ENCODE results near the gene LIF.

LIF gene

DNA sequence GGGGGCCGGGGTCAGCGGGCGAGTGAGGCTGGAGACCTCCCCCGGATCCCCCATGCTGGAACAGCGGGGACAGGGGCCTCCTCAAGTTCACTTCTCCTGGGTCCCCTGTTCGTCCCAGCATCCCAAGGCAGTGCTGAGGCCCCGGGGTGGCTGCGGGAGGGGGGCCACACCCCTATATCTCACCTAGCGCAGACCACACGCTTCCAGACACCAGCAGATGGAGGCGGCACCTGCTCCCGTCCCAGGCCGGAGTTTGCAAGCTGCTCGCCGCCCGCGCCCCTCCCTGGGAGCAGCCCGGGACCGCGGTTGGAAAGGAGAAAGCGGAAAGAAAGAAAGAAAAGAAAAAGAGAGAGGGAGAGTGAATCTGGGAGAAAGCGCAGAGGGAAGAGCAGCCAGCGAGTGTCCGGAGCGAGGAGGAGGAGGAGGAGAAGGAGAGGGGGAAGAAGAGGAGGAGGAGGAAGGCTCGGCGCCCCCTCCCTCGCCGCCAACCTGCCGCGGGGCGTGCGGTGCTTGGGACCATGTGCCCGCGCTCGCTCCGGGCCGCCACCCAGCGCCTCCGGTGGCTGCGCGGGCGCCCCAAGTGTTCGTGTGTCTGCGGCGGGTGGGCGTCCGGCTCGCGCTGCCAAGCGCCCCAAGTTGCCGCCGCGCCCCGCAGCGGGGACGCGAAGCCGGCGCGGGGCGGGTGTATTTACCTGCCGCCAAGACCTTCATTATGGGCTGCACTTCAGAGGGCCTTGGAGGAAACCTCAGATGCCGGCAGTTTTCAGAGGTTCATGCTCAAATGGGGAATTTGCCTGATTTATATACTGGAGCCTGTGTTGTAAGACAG, at the start of gene LIF:
Gene LIF, minus strand, starts transcription at position 775 of the 829 bp plus-strand sequence. Its CDS starts 64 bp downstream, at position 711.
- Histone ChIP-seq H3K4me3 (ENCODE audit: low read length) (peak within 1 kb of the TSS; percentile 74), H3K27me3 (ENCODE audit: control insufficient read depth, insufficient read depth, low read length) (peaks cover 11% of the 10 kb centered on the region), H3K36me3 (ENCODE audit: control insufficient read depth, insufficient read depth, low read length) (no peaks in the 10 kb centered on the region), H3K27ac (ENCODE audit: low read depth, low read length) (no peak within 1 kb of the TSS), H3K9ac (ENCODE audit: low read length) (peak within 1 kb of the TSS; percentile 45), H3K4me1 (ENCODE audit: control insufficient read depth, insufficient read depth, low read length) (no peaks in the 10 kb centered on the region)

DNA sequence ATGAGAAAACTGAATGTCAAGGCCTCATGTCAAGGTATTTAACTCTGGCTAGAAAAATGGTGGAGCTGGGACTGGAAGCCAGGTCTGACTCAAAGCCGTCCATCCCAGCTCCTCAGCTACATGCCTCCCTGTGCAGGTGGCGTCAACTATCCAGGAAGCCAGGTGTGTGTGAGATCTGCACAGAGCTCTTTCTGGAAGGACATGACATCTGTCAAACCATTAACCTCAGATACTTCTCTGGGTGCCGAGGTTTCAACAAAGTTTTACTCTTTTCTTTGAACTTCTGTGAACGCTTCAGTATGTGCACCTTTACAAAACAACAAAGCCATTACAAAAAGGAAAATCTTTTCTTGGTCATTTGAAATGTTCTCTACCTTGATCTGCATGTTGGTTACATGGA, 49.8 kb upstream of the LIF start:
- no peaks in the 10 kb centered on the region for H3K27me3 ChIP-seq (ENCODE audit: control insufficient read depth, insufficient read depth, low read length)
- no peak overlapping the region for H3K4me3 ChIP-seq (ENCODE audit: low read length)
- H3K27ac ChIP-seq (ENCODE audit: low read depth, low read length): no peak overlapping the region
- H3K36me3 ChIP-seq (ENCODE audit: control insufficient read depth, insufficient read depth, low read length): peaks cover 34% of the 10 kb centered on the region
- no peak overlapping the region for H3K9ac ChIP-seq (ENCODE audit: low read length)
- peaks cover 3% of the 10 kb centered on the region for H3K4me1 ChIP-seq (ENCODE audit: control insufficient read depth, insufficient read depth, low read length)

DNA sequence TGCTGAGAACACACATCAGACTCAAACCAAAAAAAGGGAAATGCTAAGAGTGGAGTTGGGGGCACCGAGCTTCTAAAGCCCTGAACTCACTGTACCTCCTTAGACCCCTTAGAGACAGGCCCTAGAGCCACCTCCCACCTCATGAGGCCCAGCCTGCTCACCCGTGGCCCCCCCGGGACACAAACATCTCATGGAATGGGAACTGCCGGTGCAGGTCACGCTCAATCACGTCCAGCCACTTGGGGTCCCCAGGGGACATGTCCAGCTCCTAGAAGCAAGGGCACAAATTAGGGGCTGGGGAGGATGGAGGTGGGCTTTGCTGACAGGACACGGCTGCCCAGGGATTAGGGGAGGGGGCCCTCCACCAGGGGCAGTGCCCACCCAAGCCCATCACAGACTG, 49.0 kb upstream of the LIF start:
- Histone ChIP-seq H3K4me1 (ENCODE audit: control insufficient read depth, insufficient read depth, low read length) (peaks cover 10% of the 10 kb centered on the region), H3K27ac (ENCODE audit: low read depth, low read length) (no peak overlapping the region)

DNA sequence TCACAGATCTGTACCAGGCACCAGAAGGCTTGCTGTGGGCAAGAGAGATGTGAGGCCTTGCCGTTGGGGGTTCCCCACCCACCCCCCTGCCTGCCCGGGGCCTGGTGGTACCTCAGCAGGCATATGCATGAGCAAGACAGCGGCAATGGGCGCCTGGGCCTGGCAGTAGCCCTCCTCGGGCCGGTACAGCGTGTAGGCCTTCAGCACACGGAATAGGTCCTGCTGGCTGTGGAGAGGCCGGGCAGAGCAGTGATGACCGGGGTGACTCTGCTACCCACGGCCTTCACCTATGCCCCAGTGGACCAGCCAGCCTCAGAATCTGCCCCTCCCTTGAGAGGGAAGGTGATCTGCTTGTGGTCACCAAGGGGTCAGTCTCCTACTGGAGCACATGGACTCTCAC, 48.3 kb upstream of the LIF start:
- Histone ChIP-seq H3K27ac (ENCODE audit: low read depth, low read length) (no peak overlapping the region), H3K36me3 (ENCODE audit: control insufficient read depth, insufficient read depth, low read length) (peaks cover 30% of the 10 kb centered on the region), H3K9ac (ENCODE audit: low read length) (no peak overlapping the region), H3K4me3 (ENCODE audit: low read length) (no peak overlapping the region), H3K27me3 (ENCODE audit: control insufficient read depth, insufficient read depth, low read length) (no peaks in the 10 kb centered on the region), H3K4me1 (ENCODE audit: control insufficient read depth, insufficient read depth, low read length) (peaks cover 17% of the 10 kb centered on the region)

More for the DNA sequence above, 49.0 kb upstream of the LIF start:
- Histone ChIP-seq H3K27me3 (ENCODE audit: control insufficient read depth, insufficient read depth, low read length) (no peaks in the 10 kb centered on the region), H3K4me3 (ENCODE audit: low read length) (no peak overlapping the region), H3K9ac (ENCODE audit: low read length) (no peak overlapping the region), H3K36me3 (ENCODE audit: control insufficient read depth, insufficient read depth, low read length) (peaks cover 30% of the 10 kb centered on the region)

DNA sequence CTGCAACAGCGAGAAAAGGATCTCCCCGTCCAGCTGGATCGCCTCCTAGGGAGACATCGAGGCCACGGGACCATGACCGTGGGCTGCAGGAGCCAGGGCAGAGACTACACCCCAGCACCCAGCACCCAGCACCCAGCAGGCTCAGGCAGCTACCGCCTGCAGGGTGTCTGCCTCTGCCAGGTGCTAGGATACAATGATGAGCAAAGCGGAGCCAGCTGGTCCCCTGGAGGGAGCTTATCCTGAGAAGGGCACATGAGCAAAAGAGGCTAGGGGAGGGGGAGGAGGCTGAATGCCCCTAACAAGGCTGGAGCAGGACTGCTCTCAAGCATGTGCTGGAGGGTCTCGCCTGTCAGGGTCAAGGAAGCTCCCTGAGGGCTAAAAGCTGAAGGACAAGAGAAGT, 47.5 kb upstream of the LIF start:
- no peak overlapping the region for H3K4me3 ChIP-seq (ENCODE audit: low read length)
- peaks cover 17% of the 10 kb centered on the region for H3K4me1 ChIP-seq (ENCODE audit: control insufficient read depth, insufficient read depth, low read length)
- H3K36me3 ChIP-seq (ENCODE audit: control insufficient read depth, insufficient read depth, low read length): peaks cover 28% of the 10 kb centered on the region
- H3K9ac ChIP-seq (ENCODE audit: low read length): no peak overlapping the region
- H3K27me3 ChIP-seq (ENCODE audit: control insufficient read depth, insufficient read depth, low read length): no peaks in the 10 kb centered on the region
- no peak overlapping the region for H3K27ac ChIP-seq (ENCODE audit: low read depth, low read length)

DNA sequence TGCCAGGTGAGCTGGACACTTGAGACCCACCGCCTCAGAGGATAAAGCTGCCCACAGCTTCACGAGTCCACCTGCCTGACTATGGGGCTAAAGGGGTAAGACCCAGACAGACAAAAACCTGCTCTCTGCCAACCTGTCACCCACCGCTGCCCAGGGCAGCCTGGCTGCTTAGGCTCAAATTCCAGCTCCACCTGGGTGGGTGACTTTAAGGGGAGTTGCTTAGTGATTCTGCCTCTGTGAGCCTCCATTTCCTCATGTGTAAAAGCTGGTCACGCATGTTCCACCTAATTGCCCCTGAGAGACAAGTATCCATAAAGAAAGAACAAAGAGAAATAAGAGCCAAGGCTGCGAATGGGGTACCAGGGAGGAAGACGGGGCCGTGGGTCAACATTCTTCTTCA, 46.5 kb upstream of the LIF start:
- Histone ChIP-seq H3K27me3 (ENCODE audit: control insufficient read depth, insufficient read depth, low read length) (no peaks in the 10 kb centered on the region), H3K36me3 (ENCODE audit: control insufficient read depth, insufficient read depth, low read length) (peaks cover 27% of the 10 kb centered on the region), H3K4me3 (ENCODE audit: low read length) (no peak overlapping the region), H3K9ac (ENCODE audit: low read length) (no peak overlapping the region), H3K4me1 (ENCODE audit: control insufficient read depth, insufficient read depth, low read length) (peaks cover 22% of the 10 kb centered on the region), H3K27ac (ENCODE audit: low read depth, low read length) (no peak overlapping the region)

DNA sequence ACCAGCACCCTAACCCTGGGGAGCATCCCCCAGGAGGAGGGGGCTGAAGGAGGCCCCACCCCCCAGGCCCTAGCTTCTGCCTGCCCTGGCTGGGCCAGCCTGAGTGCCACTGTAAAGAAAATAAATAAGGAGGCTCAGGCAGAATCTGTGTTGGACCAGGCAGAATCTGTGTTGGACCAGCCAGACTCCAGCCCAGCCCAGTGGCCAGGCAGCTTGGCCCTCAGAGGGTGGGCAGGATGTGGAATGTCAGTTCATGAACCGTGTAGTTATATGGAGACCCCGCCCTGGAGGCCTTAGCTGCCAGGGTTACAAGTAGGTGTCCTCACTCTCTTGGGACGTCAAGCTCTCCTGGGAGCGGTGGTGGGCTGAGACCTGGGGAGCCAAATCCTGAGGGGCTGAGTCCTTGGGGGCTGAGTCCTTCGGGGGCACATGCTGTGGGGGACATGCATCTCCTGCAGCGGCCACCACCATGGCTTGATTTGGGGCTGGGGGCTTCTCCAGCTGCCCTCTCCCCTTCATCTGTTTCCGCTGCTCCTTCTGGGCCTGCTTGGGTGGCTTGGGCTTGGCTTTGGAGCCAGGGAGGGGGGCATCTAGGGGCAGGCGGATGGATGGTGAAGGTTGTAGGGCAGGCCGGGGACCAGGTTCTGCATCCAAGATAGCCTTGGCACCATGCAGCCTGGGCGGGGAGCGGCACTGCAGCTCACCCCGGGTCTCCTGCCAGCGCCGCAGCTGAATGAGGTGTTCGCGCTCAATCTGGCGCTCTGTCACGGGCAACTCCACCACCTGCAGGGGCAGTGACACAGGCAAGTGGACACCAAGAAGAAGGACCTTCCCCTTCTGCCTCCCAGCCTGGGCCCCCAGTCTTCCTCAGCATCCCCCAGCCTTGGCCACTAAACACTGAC, 45.8 kb upstream of the LIF start:
- Histone ChIP-seq H3K27ac (ENCODE audit: low read depth, low read length) (peak overlapping the region; percentile 13), H3K4me1 (ENCODE audit: control insufficient read depth, insufficient read depth, low read length) (peaks cover 22% of the 10 kb centered on the region), H3K9ac (ENCODE audit: low read length) (no peak overlapping the region), H3K27me3 (ENCODE audit: control insufficient read depth, insufficient read depth, low read length) (no peaks in the 10 kb centered on the region), H3K4me3 (ENCODE audit: low read length) (no peak overlapping the region), H3K36me3 (ENCODE audit: control insufficient read depth, insufficient read depth, low read length) (peaks cover 21% of the 10 kb centered on the region)

DNA sequence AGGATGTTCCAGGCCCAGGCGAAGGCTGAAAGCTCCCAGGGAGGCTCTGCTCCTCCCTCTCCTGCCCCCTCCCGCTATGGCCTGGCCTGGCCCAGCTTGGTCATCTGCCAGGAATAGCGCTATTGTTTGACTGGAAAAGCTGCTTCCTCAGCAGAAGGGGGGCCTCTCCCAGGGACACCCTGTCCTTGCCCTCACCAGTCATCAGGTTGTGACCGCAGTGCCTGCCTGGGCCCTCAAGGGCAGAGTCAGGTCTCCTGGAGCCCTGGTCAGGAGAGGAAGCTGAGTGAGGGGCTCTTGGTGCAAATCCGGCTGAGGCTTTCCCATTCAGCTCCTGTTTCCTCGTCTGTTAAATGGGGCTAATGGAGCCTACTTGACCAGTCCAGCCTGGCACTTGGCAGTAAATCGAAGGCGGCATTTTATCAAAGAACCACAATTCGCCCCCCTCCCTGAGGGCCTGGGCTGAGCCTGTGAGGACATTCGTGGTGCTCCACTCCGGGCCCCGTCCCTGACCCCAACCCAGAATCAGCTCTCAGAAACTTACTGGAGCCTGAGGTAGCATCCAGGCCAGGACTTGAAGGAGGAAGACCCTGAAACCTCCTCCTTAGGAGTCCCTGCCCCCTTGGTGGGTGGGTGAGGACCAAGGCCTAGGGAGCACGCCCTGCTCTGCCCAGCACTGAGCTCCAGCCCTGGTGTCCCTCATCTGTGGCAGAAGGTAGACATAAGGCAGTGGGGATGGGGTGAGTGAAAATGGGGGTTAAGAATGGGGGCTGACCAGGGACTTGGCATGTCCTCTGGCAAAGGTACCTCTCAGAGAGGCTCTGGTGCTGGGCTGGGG, 44.7 kb upstream of the LIF start:
- Histone ChIP-seq H3K9ac (ENCODE audit: low read length) (no peak overlapping the region), H3K4me1 (ENCODE audit: control insufficient read depth, insufficient read depth, low read length) (peaks cover 22% of the 10 kb centered on the region), H3K4me3 (ENCODE audit: low read length) (no peak overlapping the region), H3K36me3 (ENCODE audit: control insufficient read depth, insufficient read depth, low read length) (peaks cover 15% of the 10 kb centered on the region), H3K27me3 (ENCODE audit: control insufficient read depth, insufficient read depth, low read length) (no peaks in the 10 kb centered on the region), H3K27ac (ENCODE audit: low read depth, low read length) (peak overlapping the region; percentile 90)

DNA sequence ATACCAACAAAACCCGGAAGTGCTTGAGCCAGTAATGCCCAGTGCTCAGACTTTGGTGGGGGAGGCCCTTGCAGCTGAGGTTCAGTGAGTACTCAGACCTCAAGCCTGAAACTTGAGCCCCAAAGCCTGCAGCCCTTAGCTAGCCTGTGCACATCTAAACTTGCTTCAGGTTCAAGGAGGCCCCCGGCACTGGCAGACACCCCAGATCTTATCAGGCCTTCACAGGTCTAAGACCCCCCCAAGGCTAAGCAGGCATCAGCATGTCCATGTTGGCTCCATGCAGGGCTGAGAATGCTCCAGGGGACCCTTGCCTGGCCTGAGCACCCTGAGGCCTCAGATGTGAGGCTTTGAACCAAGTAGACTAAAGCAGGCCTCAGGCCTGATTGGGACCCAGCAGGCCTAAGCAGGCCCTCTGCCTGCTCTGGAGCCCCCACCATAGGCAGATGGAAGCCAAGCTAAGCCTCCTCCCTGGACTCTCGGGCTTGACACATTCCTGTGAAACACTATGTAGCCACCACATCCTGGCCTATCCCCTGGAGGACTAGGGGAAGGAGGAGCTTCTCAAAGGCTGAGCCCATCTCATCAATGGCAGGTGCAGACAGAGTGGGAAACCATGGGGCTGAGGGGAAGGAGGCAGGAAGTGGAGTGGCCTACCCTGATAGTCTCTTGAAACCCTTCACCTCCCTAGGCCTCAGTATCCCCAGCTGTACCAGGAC, 43.9 kb upstream of the LIF start:
- H3K27ac ChIP-seq (ENCODE audit: low read depth, low read length): peak overlapping the region; percentile 90
- peak overlapping the region; percentile 89 for H3K4me3 ChIP-seq (ENCODE audit: low read length)
- no peaks in the 10 kb centered on the region for H3K27me3 ChIP-seq (ENCODE audit: control insufficient read depth, insufficient read depth, low read length)
- peaks cover 15% of the 10 kb centered on the region for H3K36me3 ChIP-seq (ENCODE audit: control insufficient read depth, insufficient read depth, low read length)
- H3K9ac ChIP-seq (ENCODE audit: low read length): peak overlapping the region; percentile 60
- peaks cover 22% of the 10 kb centered on the region for H3K4me1 ChIP-seq (ENCODE audit: control insufficient read depth, insufficient read depth, low read length)

DNA sequence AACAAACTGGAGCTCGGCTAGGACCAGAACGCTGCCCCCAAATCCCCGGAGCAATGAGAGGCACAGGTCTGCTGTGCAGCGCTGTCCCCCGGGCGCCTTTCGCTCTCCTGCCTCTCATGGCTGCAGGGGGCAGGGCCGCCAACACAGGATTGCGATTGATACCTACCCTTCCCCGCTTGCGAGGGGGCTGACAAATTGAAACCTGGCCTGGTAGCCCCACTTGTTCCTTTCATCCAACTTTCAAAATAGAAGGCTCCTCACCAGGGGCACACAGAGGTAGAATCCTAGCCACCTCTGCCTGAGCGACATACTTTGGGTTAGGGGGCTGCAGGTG, 43.4 kb upstream of the LIF start:
- H3K4me3 ChIP-seq (ENCODE audit: low read length): peak overlapping the region; percentile 89
- peaks cover 22% of the 10 kb centered on the region for H3K4me1 ChIP-seq (ENCODE audit: control insufficient read depth, insufficient read depth, low read length)
- peak overlapping the region; percentile 60 for H3K9ac ChIP-seq (ENCODE audit: low read length)
- H3K36me3 ChIP-seq (ENCODE audit: control insufficient read depth, insufficient read depth, low read length): peaks cover 15% of the 10 kb centered on the region
- no peaks in the 10 kb centered on the region for H3K27me3 ChIP-seq (ENCODE audit: control insufficient read depth, insufficient read depth, low read length)
- H3K27ac ChIP-seq (ENCODE audit: low read depth, low read length): peak overlapping the region; percentile 90

DNA sequence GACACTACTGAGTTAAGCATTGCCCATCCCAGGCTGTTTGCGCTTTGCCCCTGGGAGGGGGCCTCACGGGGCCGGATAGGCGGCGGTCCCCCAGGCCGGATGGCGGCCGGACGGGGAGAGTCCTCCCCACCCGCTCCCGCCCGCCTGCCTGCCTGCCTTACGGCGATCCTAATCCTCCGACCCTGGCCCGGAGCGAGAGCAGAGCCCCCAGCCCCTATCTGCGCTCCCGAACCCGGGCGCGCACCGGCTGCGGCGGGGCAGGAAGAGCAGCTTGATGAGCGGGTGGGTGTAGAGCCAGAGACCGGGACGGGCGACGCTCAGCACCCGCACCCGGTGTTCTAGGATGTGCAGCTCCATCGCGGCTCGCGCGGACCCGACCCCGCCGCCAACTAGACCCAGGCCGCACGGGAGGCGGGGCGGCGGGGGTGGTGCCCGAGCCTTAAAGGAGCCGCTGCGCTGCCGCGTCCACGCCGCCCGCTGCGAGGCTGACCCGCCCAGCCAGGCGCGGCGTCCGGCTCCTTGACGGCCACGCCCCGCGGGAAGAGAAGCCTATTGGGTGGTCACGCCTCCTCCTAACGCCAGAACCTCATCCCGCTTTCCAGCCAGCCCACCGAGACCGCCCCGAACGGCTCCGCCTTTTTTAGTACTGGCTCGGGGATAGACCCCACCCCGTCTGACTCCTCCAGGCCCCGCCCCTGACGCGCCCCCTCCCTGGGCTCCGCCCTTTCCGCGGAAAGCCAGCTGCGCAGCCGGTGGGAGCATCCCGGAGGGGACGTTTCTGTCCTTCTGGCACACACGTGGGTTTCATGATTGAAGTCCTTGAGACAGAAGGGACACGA, 42.8 kb upstream of the LIF start, which contains the start of gene CASTOR1:
Gene CASTOR1, minus strand, starts transcription at position 365 of the 839 bp plus-strand sequence. Its CDS starts 8 bp downstream, at position 357.
- Histone ChIP-seq H3K9ac (ENCODE audit: low read length) (peak within 1 kb of the TSS; percentile 60), H3K27me3 (ENCODE audit: control insufficient read depth, insufficient read depth, low read length) (no peaks in the 10 kb centered on the region), H3K27ac (ENCODE audit: low read depth, low read length) (peak within 1 kb of the TSS; percentile 90), H3K4me3 (ENCODE audit: low read length) (peak within 1 kb of the TSS; percentile 89), H3K4me1 (ENCODE audit: control insufficient read depth, insufficient read depth, low read length) (peaks cover 22% of the 10 kb centered on the region), H3K36me3 (ENCODE audit: control insufficient read depth, insufficient read depth, low read length) (peaks cover 15% of the 10 kb centered on the region)
